GM23248 (cell line): ENCODE measurements around the gene PAPLN.

Source experiments
- EZH2 ChIP-seq: fragments of 200-600 bp; sonication (generic); IDR thresholded peaks from 2 replicates; pipeline ENCODE4 v1.6.1; 2018; ENCODE audit warnings: antibody characterized with exemption, mild to moderate bottlenecking; ENCODE audit not compliant: insufficient read depth, poor library complexity, severe bottlenecking
- EZH2phosphoT487 ChIP-seq: fragments of 200-600 bp; sonication (generic); IDR thresholded peaks from 2 replicates; pipeline ENCODE4 v1.6.1; 2018; ENCODE audit warnings: antibody characterized with exemption, moderate library complexity, mild to moderate bottlenecking, low read depth; ENCODE audit not compliant: insufficient read depth

- TF ChIP-seq EZH2, result no peak
- TF ChIP-seq EZH2phosphoT487, result no peak
Measured at GRCh38 chr14:73231981-73232851, 5.1 kb upstream of the PAPLN start.
